NCI-H748 treated with DMSO at 0.1 percent for 48 hours (cell line): Measurements from ENCODE around the gene PLXND1.
"Not testable (repeated sequence)": the region's sequence is repeated elsewhere in the genome, so short reads cannot be mapped to it uniquely, and the experiment has no call there.

Experiments used
- DNase-seq: peaks from one replicate; lab custom pipeline; 2025; lab: John Stamatoyannopoulos, UW

The PLXND1 gene, protein sequence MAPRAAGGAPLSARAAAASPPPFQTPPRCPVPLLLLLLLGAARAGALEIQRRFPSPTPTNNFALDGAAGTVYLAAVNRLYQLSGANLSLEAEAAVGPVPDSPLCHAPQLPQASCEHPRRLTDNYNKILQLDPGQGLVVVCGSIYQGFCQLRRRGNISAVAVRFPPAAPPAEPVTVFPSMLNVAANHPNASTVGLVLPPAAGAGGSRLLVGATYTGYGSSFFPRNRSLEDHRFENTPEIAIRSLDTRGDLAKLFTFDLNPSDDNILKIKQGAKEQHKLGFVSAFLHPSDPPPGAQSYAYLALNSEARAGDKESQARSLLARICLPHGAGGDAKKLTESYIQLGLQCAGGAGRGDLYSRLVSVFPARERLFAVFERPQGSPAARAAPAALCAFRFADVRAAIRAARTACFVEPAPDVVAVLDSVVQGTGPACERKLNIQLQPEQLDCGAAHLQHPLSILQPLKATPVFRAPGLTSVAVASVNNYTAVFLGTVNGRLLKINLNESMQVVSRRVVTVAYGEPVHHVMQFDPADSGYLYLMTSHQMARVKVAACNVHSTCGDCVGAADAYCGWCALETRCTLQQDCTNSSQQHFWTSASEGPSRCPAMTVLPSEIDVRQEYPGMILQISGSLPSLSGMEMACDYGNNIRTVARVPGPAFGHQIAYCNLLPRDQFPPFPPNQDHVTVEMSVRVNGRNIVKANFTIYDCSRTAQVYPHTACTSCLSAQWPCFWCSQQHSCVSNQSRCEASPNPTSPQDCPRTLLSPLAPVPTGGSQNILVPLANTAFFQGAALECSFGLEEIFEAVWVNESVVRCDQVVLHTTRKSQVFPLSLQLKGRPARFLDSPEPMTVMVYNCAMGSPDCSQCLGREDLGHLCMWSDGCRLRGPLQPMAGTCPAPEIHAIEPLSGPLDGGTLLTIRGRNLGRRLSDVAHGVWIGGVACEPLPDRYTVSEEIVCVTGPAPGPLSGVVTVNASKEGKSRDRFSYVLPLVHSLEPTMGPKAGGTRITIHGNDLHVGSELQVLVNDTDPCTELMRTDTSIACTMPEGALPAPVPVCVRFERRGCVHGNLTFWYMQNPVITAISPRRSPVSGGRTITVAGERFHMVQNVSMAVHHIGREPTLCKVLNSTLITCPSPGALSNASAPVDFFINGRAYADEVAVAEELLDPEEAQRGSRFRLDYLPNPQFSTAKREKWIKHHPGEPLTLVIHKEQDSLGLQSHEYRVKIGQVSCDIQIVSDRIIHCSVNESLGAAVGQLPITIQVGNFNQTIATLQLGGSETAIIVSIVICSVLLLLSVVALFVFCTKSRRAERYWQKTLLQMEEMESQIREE (N-terminal part only)

DNA sequence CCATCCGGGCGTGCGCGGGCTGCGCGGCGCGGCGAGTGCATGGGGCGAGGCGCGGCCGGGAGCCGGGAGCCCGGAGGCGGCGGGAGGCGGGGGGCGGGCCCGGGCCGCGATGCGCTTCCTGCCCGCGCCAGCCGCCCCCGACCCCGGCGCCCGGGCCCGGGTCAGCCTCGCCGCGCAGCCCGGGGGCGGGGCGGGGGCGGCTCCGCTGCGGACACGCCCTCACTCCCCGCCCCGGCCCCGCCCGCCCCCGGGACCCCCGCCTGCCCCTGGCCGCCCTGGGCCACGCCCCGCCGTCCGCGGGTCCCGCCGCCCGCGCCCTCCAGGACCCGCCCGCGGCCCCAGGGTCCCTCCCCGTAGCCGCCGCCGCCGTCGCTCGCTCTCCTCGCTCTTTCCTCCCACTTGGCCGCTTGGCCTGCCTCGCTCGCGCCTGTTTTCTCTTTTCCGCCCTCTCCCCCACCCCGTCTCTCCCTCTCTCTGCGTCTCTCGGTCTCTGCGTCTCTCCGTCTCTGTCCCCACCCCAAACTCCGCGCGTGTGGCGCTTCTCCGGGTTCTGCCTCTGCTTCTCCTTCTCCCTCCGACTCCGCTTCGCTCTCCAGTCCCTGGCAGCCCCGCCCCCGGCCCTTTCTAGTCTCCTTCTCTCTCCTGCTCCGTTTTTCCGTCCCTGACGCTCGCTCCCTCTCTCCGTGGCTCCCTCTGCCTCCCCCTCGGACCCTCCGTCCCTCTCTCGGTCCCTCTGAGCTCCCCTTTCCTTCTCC, at the start of gene PLXND1:
PLXND1 (minus strand) TSS at position 41 of the 755 bp plus-strand sequence; CDS start at position 4, 37 bp downstream.
- peak; percentile 26 for DNase-seq

DNA sequence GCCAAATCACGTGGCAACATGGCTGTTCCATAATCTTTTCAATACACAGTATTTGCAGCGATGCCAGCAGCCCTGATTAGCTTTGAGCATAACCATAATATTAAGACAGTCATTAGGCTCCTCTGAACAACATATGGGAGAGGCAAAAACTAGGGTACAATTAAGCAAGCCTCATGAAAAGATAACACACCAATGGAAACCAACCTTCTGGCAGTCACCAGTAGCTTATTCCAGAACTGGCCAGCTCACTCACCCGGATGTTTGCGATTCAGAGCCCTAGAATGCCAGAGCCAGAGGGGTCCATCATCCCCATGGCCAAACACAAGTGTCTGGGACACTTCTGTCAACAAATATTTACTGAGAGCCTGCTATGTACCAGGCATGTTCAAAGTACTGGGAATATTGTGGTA, 48.8 kb upstream of the PLXND1 start:
- DNase-seq, result no peak

DNA sequence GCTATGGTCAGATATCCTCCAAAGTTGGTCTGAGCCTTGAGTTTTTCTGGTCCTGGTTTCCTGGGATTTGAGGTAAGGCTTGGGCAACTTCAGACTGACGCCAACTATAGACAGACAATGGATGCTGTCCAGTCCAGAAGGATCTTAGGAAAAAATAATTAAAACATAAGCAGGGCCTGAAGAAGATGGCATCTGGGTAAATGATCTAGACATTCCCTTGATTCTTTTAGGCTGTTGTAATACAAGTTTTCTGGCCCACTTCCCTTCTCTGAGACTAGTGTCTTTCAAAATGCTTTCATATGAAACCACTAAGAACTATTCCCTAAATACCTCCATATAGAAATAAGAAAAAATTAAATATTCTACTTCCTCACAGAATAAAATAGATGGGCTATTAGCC, 47.7 kb upstream of the PLXND1 start:
- DNase-seq, result no peak

DNA sequence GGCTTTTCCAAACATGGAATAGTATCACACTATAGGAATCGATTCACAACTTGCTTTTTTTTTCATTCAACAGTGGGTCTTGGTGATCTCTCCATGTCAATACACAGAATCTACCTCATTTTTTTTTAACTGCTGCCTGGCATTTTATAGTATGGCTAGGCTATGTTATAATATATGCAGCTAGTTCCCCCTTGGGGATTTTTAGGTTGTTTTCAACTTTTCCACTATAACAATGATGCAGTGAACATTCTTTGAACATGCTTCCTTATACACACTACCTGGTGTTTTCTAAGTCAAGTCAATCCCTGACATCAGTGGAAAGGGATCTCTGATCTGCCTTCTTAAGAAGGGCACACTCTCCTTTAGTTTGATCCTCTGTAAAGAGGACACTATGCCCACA, 46.5 kb upstream of the PLXND1 start:
- no peak for DNase-seq

DNA sequence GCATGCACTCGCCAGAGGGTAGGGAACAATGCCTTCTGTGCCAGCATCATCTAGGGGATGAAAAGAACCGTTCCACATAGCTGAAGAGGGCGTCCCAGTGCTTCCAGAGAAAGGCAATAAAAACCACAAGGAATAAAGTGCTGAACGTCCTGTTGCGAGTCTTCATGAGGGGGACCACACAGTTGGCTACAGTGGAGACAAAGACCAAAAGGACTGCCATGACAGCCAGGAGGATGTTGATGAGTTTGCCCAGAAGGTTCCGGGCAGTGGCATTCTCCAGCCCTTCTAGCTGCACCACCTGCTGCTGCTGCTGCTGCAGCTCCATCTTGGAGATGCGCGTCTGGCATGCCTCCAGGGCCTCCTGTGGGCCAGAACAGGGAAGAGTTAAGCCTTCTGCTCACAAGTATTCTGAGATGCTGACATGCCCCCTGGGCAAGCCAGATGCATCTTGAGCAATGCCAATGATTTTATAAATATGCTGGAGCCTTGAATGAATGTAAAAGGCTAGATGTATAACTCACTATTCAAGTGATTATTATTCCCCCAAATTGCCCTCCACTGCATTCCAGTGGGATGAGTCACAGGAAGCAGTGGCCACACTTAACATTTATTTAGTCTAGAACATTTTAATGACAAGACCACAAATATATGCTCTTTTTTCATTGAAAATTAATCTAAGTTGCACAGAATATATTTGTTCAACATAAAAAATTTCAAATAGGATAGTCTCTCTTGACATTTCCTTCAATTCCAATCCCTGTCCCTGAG, 45.1 kb upstream of the PLXND1 start:
- no peak for DNase-seq

DNA sequence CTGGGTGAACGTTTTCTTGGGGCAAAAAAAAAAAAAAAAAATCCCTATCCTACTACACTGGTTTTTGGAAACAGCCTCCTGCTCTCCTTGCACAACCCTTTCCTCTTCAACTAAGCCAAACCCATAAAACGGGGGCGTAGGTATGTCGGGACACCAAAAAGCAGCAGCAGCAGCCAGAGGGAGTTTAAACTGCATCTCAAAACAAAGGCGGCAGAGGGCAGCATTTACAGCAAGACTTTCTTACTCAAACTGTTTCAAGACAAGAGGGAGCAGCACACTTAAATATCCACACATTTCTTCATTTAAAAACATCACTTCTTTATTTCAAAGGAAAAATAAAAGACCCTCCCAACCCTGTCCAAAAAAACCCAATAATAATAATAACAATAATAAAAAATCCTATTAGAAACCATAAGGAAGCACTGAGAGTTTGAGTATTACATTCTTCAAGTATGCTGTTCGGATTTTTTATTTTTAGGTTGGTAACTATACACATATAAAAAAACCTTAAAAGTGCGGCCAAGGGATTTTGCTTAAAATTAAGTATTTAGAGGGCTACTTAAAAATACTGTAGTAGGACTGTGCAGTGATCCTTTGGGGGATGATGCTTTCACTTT, 43.9 kb upstream of the PLXND1 start:
- DNase-seq, result no peak

DNA sequence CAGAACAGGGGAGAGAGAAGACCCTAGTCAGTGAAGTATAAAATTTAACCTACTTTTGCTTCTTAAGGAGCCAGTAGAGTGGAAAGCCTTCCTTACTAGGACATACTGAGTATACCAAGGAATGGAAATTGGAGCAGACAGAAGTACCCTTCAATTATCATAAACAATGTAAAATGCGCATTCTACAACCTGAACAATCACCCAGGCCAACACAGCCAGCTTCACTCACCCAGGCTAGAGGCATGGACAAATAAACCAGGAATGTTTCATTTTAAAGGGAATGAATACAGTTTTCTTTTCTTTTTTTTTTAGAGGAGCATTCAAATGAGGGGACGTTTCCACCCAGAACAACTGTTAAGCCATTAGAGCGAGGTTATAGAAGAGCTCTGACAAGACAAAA, 41.9 kb upstream of the PLXND1 start:
- DNase-seq, result no peak

DNA sequence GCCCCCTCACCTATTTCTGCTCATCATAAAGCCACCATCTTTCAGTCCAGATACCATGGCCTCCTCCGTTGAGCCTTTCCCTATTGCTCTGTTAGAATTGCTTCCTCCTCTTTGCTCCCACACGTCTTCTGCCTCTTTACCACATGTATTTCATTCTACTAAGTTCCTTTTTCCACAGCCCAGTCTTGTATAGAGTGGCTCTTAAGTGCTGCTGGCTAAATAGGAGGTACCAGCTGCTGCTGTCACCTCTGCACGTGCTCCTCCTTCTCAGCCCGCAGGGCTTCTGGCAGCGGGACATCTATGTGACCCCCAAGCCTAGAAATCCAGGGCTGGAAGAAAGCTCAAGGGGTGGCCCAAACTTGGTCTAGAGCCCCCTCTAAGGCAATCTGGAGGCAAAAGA, 38.8 kb upstream of the PLXND1 start:
- no peak for DNase-seq

DNA sequence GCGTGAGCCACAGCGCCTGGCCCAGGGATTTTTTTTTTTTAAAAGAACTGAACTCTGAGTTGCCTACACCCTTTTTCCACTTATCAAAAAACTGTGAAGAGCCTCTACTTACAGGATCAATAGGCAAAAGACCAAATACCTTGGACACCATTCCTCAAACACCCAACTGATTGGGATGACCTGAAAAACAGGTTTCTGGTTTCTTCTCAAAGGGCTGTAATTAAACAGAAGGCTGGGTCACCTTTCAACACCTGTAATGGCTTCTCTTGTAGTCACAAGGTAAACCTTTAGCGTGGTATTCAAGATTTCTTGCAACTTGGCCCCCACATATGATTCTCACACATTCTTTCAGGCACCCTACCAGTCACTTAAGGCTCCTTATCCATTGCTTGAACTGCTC, 38.4 kb upstream of the PLXND1 start:
- DNase-seq, result no peak

DNA sequence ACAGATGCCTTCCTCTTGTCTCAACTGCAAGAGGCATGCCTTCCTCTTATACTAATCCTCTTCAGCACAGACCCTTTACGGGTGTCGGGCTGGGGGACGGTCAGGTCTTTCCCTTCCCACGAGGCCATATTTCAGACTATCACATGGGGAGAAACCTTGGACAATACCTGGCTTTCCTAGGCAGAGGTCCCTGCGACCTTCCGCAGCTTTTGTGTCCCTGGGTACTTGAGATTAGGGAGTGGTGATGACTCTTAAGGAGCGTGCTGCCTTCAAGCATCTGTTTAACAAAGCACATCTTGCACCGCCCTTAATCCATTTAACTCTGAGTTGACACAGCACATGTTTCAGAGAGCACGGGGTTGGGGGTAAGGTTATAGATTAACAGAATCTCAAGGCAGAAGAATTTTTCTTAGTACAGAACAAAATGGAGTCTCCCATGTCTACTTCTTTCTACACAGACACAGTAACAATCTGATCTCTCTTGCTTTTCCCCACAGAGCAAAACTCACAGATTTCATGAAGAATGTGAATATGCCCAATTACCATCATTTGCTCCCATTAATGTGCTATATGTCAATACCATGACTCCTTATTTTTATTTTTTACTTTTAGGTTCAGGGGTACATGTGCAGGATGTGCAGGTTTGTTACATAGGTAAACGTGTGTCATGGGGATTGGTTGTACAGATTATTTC, 35.2 kb upstream of the PLXND1 start:
- DNase-seq, result not testable (repeated sequence)

DNA sequence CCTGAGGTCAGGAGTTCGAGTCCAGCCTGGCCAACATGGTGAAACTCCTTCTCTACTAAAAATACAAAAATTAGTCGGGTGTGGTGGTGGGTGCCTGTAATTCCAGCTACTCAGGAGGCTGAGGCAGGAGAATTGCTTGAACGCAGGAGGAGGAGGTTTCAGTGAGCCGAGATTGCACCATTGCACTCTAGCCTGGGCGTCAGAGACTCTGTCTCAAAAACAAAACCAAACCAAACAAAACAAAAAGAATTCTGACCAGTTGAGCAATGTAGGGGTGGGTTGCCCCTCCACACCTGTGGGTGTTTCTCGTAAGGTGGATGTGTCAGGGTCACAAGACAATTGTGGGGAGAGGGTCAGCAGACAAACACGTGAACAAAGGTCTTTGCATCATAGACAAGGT, 34.5 kb upstream of the PLXND1 start:
- not testable (repeated sequence) for DNase-seq

DNA sequence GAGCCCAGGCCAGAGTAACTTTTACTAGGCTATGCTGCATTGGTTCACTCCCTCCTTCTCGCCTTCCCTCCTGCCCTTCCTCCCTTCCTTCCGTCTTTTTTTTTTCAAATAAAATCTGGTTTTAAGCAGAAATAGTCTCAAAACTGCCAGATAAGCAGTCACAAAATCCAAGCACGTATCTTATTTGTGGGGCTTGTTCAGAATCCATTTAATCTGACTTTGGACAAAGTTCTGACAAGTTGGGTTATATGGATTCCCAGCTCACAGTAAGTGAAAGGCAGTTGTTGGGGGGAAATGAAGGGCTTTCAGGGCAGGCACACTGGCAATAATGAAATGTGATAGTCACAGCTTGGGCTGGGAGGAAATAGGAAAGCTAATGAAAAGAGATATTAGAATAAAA, 32.0 kb upstream of the PLXND1 start:
- no peak for DNase-seq

DNA sequence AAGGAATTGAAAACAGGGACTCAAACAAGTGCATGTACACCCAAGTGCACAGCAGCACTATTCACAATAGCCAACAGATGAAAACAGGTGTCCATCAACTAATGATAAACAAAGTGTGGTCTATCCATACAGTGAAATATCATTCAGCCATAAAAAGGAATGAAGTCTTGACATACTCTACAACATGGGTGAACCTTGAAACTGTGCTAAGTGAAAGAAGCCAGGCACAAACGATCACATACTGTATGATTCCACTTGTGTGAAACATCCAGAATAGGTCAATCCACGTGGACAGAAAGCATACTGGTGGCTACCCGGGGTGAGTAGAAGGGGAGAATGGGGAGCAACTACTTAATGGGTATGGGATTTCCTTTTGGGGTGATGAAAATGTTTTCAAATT, 29.6 kb upstream of the PLXND1 start:
- no peak for DNase-seq

DNA sequence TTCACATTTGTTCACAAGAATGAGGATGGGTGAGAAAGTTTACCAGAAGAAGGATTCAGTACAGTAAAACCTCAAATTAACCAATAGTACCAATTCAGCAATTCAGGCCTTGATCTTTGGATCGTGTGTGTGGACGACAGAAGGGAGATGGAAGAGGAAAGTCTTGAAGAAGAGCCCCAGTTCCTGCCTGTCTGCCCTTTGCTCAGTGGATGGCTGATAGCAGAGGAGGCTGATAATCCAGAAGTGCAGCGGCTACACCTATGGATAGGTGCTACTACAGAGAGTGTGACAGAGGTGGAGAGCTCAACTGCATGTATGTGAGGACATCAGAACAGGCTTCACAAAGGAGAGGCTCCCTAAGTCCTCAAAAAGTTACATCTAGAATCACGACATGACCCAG, 29.2 kb upstream of the PLXND1 start:
- DNase-seq, result no peak

DNA sequence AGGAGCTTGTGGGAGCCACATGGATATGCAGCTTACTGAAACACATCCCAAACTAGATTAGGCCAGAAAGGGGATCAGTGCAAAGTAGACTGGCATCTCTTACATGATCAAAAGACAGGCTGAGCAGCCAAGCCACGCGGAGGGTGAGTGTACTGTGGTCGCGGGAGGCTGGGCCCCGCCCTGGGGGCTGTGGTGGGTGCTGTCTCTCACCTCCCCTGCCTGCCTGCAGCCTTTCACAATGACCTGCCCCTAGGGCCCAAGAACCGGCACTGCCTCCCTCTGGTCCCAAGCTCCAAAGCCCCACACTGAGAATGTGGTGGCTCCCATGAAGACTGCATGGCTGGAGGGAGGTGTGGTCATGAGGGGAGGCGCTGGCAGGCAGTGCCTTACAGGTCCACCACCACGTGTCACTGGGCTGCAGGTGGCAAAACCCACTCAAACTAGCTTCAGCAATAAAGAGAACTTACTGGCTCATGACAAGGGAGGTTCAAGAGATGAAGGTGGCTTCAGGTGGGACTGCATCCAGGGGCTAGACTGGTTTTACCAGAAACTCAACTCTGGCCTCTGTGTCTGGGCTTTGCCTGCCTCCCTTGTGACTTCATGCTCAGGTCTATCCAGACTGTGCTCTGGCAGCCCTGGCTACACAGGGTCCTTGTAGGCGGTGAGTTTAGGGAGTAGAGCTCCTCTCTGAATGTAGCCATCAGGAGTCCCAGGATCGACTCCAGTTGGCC, 27.4 kb upstream of the PLXND1 start:
- no peak for DNase-seq

DNA sequence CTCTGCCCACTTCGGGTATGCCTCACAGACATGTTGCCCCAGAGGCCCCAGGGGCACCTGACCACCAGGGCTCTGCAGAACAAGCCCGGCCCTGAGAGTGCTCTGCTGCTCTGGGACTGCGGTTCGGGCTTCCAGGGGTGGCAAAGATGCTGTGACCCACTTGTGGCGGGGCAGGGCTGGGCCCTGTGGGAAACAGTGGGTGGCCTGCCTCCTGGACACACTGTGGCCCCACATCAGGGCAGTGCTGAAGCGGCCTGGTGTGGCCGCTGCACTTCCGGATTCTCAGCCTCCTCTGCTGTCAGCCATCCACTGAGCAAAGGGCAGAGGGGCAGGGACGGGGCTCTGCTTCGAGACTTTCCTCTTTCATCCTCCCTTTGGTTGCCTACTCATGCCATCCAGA, 26.5 kb upstream of the PLXND1 start:
- DNase-seq, result no peak

DNA sequence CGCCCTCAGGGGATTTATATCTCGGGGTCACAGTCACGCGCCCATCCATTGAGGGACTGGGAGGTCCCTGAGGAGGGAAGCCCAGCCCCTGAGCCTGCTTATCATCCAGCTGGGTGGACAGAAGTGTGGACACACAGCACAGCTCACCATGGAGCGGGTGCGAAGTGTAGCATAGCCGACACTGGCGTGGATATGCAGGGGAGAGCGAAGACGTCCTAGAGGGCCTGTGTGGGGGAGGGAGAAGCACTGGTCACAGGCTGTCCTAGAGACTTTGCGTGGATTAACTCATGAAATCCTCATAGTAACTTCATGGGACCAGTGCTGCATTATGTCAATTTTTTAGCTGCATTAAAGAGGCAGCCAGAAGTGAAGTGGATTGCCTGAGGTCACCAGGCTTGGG, 26.1 kb upstream of the PLXND1 start:
- DNase-seq, result no peak

DNA sequence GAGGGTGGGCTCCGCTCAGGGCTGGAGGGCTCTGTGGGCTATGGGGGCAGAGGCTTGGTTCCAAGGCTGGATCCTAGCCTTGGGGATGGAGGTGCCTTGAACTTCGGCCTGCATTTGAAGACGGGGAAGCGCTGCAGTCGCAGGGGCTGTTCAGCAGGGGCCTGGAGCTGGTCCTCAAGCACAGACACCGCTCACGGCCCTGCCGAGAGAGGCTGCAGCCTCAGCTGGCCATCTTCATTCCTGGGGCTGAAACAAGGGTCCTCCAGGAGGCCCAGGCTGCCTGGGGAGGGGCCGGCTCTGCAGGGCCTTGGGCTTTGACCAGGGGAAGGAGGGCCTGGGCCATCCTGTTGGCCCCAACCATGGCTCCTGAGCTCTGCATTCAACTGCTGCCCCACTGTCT, 25.6 kb upstream of the PLXND1 start:
- no peak for DNase-seq

DNA sequence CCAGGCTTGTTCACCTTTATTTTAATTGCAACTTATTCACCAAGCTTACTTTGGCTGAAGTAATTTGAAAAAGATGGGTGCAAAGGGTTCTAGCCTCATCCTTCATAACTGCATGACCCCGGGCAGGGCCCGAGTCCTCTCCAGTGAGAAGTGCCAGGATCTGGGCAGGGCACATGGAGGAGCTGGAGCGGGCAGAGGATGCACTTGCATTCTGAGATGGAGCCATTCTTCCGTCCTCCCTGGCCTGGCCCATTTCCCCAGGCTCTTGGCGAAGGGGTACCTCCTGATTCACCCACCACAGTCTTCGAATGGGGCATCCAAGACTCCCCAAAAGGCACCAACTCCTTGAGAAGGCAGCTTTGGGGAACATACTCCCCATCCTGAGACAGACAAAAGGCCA, 22.5 kb upstream of the PLXND1 start:
- no peak for DNase-seq
